Endothelial cell (in vitro differentiated cells): ENCODE measurements around the gene PDIA6. TPM values are rescaled to one million over a fixed set of nuclear protein-coding genes. Genes with fewer than 3 reads are reported as not detected.

ENCODE experiments used
- DNase-seq: peaks from one replicate; pipeline ENCODE4 v3.0.0; 2021; ENCODE audit warnings: low spot score
- H3K27ac Mint-ChIP-seq: one replicate; pipeline ENCODE4 v1.8.0; 2021; ENCODE audit warnings: mixed read lengths, inconsistent platforms; ENCODE audit not compliant: unreplicated experiment
- H3K27me3 Mint-ChIP-seq: one replicate; pipeline ENCODE4 v1.8.0; 2021; ENCODE audit warnings: mild to moderate bottlenecking, moderate library complexity, mixed read lengths, inconsistent platforms; ENCODE audit not compliant: unreplicated experiment
- H3K36me3 Mint-ChIP-seq: one replicate; pipeline ENCODE4 v1.8.0; 2021; ENCODE audit warnings: mild to moderate bottlenecking, low read depth, mixed read lengths, inconsistent platforms; ENCODE audit not compliant: unreplicated experiment
- H3K4me1 Mint-ChIP-seq: one replicate; pipeline ENCODE4 v1.8.0; 2021; ENCODE audit warnings: mild to moderate bottlenecking, mixed read lengths, inconsistent platforms; ENCODE audit not compliant: unreplicated experiment
- H3K4me3 Mint-ChIP-seq: one replicate; pipeline ENCODE4 v1.8.0; 2021; ENCODE audit warnings: mild to moderate bottlenecking, mixed read lengths, inconsistent platforms; ENCODE audit not compliant: unreplicated experiment
- H3K9me3 Mint-ChIP-seq: one replicate; pipeline ENCODE4 v1.8.0; 2021; ENCODE audit warnings: mixed read lengths, inconsistent platforms; ENCODE audit not compliant: unreplicated experiment
- CTCF ChIP-seq: fragments of 200-600 bp; sonication (generic); IDR thresholded peaks from one replicate; pipeline ENCODE4 v1.5.0; 2021; ENCODE audit warnings: antibody characterized with exemption; ENCODE audit not compliant: unreplicated experiment
- total RNA-seq: library from RNA; stranded (reverse); fragmentation: NEBNext Ultra II Directional; extraction: Animal tissue kit (Norgen Biotek cat#: 25700); gene quantifications from one replicate; pipeline ENCODE4 v1.2.1, GENCODE V29; 2021; ENCODE audit not compliant: unreplicated experiment

The PDIA6 gene
- total RNA-seq, 1 donor from 2014 or later, result 292 TPM

DNA sequence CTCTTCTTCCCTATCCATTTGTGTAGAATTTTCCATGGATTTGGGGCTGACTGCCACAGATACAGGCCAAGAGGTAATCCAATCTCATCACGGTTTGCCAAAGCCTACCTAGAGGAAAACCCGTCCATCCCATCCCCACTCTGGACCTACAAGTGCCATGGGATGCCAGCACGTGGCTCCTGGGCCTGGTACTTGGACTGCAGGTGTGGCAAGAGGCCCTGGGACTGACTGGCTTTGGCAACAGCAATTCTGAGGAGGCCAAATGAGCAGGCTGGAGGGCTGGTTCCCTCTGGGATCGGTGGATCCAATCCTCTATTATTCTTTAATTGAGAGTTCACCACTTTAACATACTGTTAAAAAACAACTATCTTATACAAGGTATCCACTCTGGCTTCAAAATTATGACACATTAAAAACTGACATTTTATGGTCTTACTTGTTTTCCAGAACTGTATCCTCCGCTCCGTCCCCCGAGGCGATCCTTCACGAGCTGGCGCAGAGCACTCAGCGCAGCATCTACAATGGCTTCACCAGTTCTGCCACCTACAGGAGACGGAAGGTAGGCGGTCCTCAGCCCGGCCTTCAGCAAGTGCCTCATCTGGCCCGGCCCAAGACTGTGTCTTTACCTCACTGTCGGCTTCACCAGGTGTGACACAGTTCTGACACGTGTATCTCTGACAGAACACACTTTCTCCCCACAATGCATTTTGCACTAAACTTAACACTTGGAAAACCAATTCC, 19.8 kb downstream of the PDIA6 start:
- H3K4me1 Mint-ChIP-seq, result no peaks in the 10 kb centered on the region
- H3K9me3 Mint-ChIP-seq, result no peaks in the 10 kb centered on the region
- DNase-seq, result no peak
- no peak for TF ChIP-seq CTCF
- no peak overlapping the region for H3K4me3 Mint-ChIP-seq
- H3K36me3 Mint-ChIP-seq, result peaks cover 44% of the 10 kb centered on the region
- H3K27ac Mint-ChIP-seq, result no peak overlapping the region
- no peaks in the 10 kb centered on the region for H3K27me3 Mint-ChIP-seq

DNA sequence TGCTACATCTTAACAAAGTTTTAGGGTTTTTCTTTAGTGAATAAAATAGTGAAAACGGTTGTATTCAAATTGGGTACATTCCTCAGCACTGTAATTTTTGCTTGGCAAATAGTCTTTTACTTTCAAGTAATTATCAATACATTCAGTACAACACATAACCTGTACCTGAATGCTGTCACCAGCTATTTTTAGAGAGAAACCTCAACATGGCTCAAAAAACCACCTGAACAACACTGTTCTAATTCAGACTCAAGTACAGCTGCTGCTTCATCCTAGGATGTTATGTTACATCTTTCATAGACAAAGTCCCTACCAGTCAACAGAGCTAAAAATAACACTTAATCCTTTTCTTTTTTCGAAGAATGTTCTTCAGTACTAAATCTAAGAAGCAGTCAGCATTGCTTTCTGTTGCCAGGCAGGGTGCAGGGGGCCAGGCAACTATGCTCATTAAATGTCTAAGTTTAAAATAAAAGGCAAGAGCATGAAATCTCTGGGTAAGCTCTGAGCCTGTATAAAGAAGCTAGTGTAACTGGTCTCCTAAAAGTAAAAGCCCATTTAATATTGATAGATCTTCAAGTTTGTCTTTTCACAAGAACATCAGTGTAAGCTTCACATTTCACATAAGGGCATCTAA, 20.5 kb downstream of the PDIA6 start:
- no peak overlapping the region for H3K4me3 Mint-ChIP-seq
- no peak overlapping the region for H3K27ac Mint-ChIP-seq
- DNase-seq, result no peak
- H3K27me3 Mint-ChIP-seq, result no peaks in the 10 kb centered on the region
- H3K4me1 Mint-ChIP-seq, result no peaks in the 10 kb centered on the region
- peaks cover 47% of the 10 kb centered on the region for H3K36me3 Mint-ChIP-seq
- H3K9me3 Mint-ChIP-seq, result no peaks in the 10 kb centered on the region
- no peak for TF ChIP-seq CTCF

DNA sequence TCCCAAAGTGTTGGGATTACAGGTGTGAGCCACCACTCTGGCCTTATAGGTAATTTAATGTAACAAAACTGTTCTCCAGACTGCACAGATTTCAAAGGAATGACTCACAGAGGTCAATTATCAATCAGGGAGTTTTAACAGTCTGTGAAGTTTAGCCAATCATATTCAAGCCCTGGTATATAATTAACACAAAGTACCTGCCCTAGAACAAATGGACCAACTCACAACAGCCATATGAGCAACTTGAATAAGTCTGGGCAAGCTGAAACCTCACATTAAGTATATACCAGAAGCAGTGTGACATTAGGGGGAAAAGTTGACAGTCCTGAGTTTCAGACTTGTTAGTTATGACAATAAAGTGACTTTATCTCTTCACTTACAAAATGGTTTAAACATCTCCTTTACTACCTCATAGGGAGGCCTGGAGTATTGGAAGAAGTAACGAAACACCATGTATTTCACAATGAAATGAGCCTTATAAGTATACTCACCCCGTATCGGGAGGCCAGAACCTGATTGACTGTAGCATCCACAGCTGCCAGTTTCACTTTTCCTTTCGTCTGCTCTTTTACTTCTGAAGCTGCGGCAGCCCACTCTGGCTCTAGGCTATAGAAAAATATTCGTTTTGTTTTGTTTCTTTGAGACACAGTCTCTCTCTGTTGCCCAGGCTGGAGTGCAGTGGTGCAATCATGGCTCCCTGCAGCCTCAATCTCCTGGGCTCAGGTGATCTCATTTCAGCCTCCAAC, 22.2 kb downstream of the PDIA6 start:
- Mint-ChIP-seq H3K27ac (no peak overlapping the region), H3K36me3 (peaks cover 48% of the 10 kb centered on the region), H3K27me3 (no peaks in the 10 kb centered on the region), H3K4me3 (no peak overlapping the region), H3K9me3 (no peaks in the 10 kb centered on the region), H3K4me1 (no peaks in the 10 kb centered on the region)
- TF ChIP-seq CTCF, result no peak
- DNase-seq, result no peak

GRCh38 chr2:10788855-10789254, 23.7 kb downstream of the PDIA6 start:
- Mint-ChIP-seq H3K27ac (no peak overlapping the region), H3K36me3 (peaks cover 58% of the 10 kb centered on the region), H3K4me3 (no peak overlapping the region), H3K9me3 (no peaks in the 10 kb centered on the region), H3K4me1 (no peaks in the 10 kb centered on the region), H3K27me3 (no peaks in the 10 kb centered on the region)
- no peak for TF ChIP-seq CTCF
- no peak for DNase-seq
